Superior temporal gyrus (tissue), 1 donor: ENCODE results near the gene ESCO1.
"Not testable (repeated sequence)": the region's sequence is repeated elsewhere in the genome, so short reads cannot be mapped to it uniquely, and the experiment has no call there.

Source experiments
- DNase-seq: peaks from one replicate; pipeline ENCODE4 v3.0.0-alpha.2; 2016; ENCODE audit errors: extremely low spot score

Gene ESCO1

GRCh38 chr18:21593540-21594257 is 6.8 kb downstream of the ESCO1 start:
- DNase-seq, result no peak

DNA sequence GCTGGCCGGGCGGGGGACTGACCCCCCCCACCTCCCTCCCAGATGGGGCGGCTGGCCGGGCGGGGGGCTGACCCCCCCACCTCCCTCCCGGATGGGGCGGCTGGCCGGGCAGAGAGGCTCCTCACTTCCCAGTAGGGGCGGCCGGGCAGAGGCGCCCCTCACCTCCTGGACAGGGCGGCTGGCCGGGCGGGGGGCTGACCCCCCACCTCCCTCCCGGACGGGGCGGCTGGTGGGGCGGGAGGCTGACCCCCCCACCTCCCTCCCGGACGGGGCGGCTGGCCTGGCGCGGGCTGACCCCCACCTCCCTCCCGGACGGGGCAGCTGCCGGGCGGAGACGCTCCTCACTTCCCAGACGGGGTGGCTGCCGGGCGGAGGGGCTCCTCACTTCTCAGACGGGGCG is 8.1 kb downstream of the ESCO1 start:
- not testable (repeated sequence) for DNase-seq

GRCh38 chr18:21584391-21584790 is 16.1 kb downstream of the ESCO1 start:
- DNase-seq, result no peak

DNA sequence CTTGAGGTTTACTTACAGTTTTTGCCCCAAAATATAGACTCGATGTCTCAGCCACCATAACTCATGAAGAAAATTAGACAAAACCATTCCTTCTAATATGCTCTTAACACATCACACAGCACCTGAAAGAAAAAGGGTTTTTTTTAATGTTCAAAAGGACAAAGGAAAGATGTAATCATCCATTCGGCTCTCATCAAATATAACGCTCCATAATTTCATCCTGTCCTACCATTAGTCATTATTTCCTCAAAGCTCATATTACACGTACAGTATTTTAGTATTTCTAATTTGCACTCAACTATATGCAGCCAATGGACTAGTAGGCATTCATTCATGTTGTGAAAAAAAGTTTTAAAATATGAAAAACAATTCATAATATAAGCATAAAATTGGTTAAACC is 24.8 kb downstream of the ESCO1 start:
- no peak for DNase-seq

GRCh38 chr18:21571772-21572171 is 28.7 kb downstream of the ESCO1 start:
- DNase-seq, result no peak

- no peak for DNase-seq
Observed at GRCh38 chr18:21559195-21559594, 41.3 kb downstream of the ESCO1 start.

- DNase-seq, result no peak
Observed at GRCh38 chr18:21557607-21558253, 42.8 kb downstream of the ESCO1 start.

DNA sequence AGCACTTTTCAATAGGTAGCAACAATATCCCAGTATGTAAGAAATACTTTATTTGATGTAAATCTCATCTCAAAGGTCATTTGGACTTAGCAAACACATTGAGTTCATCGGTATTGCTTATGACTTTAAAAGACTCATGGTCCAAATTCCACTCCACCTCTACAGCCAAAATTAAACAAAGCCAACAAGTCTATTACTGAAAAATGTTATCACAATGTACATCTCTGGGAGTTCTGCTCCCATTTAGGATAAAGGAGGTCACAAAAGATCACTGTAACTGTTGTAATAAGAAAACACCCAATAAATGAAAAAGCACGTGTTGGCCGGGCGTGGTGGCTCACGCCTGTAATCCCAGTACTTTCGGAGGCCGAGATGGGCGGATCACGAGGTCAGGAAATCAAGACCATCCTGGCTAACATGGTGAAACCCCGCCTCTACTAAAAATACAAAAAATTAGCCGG is 50.0 kb downstream of the ESCO1 start:
- DNase-seq, result no peak

GRCh38 chr18:21548647-21549046 is 51.9 kb downstream of the ESCO1 start:
- DNase-seq, result no peak

- no peak for DNase-seq
Observed at GRCh38 chr18:21546423-21546822, 54.1 kb downstream of the ESCO1 start.

GRCh38 chr18:21538230-21538629 is 62.3 kb downstream of the ESCO1 start:
- no peak for DNase-seq

DNA sequence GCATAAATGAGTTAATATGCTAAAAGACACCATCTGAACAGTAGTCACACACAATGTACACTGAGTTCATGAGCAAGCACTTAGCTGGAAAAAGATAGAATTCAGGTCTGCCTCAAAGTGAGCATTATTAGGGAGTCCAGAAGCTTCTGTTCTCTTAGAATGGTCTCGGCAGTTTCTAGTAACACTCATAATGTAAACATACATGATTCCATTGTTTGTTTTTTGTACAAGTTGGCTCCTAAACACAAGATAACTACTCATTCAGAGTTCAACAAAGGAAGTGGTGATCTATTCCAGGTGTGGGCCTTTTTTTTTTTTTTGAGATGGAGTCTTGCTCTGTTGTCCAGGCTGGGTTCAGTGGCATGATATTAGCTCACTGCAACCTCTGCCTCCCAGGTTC is 66.2 kb downstream of the ESCO1 start:
- DNase-seq, result no peak

- DNase-seq, result no peak
Observed at GRCh38 chr18:21526463-21526862, 74.0 kb downstream of the ESCO1 start.

DNA sequence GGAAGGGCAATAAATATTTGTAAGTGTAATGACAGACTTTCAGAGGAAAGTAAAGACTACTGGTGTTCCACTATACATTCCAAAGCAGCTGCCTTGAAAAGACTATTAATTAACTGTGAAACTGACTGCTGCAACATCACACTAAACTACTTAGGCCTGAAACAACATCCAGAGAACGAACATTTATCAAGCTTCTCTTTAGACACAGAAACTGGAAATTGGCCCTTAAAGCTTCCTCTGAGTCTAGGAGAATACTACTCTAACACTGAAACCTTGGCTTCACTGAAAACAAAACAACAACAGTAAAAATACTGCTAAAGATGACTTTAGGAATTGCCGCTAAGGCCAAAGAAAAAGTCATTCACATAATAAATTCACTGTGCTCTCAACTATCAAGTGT is 74.6 kb downstream of the ESCO1 start:
- no peak for DNase-seq

DNA sequence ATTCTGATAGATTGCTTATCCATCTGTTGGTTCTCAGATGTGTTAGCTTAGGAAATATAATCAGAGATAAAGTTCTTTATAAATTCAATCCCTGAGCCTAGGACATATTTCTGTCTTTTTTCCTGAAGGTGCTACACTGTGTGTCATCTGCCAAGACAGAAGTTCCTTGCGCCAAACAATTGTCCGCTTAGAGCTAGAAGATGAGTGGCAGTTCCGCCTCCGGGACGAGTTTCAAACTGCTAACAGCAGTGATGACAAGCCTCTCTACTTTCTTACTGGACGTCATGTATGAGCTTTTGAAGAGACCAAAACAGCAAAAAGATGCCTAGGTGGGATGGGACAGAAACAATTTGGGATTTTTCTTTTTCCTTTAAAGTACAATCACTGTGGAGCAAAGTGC is 78.0 kb downstream of the ESCO1 start:
- no peak for DNase-seq

DNA sequence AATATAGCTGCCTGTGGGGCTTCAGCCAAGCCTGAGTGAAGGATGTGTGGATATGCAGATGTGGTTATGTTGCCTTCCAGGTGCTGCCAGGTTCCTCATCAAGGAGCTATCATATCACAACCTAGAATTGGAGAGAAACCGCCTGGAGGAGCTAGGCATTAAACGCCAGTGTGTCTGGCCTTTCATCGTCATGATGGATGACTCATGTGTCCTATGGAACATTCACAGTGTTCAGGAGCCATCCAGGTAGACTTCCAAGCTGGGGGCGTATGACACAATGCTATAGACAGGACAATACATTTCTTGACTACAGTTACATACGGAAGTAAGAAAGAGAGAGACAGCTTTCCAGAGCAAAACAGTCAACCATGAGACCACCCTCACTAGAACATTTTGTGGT is 86.8 kb downstream of the ESCO1 start:
- no peak for DNase-seq

GRCh38 chr18:21513292-21513691 is 87.2 kb downstream of the ESCO1 start:
- no peak for DNase-seq

GRCh38 chr18:21509062-21509461 is 91.4 kb downstream of the ESCO1 start:
- no peak for DNase-seq

- DNase-seq, result no peak
Observed at GRCh38 chr18:21507913-21508701, 92.4 kb downstream of the ESCO1 start.

DNA sequence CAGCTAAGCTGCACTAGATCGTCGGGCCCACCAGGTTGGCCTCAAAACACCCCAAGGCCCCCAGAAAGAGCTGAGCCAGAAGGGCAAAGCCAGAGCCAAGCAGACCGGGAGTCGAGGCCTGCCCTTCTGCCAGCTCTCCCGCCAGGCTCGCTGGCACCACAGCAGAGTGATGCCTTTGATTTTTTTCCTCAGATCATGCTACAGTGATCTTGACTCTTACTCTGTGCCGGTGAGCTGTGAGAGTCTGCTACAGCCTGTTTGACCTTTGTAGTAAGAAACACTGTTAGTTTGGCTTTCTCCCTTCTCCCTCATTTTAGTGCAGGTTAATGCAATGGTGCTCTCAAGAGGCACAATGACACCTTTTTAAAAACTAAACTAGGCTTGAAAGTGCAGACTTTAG is 97.8 kb downstream of the ESCO1 start:
- DNase-seq, result no peak

DNA sequence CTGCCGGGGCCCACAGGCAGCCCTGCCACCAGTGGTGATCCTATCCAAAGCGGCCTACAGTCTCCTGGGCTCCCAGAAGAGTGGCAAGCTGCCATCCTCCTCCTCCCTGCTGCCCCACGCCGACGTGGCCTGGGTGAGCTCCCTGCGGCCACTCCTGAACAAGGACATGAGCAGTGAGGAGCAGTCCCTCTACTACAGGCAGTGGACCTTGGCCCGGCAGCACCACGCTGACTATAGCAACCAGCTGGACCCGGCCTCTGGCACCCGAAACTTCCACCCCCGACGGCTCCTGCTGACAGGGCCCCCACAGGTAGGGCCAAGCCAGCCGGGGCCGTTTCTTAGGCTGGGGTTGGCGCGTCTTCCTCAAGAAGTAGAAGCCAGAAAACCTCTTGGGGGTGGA is 100.5 kb downstream of the ESCO1 start:
- no peak for DNase-seq

DNA sequence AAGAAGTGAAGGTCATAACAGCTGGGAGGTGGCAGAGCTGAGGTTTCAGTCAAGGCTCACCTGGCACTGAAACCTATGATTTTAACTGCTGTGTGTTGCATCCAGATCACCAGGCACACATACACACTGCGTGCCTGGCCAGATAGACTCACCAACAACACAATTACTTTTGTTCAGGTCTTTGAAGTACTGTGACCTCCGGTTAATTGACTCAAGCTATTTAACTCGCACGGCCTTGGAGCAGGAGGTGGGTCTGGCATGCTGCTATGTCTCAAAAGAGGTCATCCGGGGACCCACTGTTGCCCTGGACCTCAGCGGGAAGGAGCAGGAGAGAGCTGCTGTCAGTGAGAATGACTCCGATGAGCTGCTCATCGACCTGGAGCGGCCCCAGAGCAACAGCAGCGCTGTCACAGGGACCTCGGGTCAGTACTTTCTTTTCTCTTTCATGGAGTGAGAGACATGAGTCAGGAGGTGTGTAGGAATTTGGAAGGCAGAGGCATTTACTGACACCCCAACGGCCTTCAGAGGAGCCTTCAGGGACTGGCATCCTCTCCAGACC is 104.1 kb downstream of the ESCO1 start:
- no peak for DNase-seq
